Activated CD8-positive, alpha-beta memory T cell treated with anti-CD3 and anti-CD28 coated beads, Interleukin-2, amount 50 U/mL, for 24 hours (primary cell): Measurements from ENCODE around the gene MTCH1.
"Not testable (repeated sequence)": the region's sequence is repeated elsewhere in the genome, so short reads cannot be mapped to it uniquely, and the experiment has no call there.

ENCODE experiments used
- DNase-seq: peaks from one replicate; pipeline ENCODE4 v3.0.0-alpha.2; 2020; ENCODE audit errors: extremely low read depth

The MTCH1 gene

DNA sequence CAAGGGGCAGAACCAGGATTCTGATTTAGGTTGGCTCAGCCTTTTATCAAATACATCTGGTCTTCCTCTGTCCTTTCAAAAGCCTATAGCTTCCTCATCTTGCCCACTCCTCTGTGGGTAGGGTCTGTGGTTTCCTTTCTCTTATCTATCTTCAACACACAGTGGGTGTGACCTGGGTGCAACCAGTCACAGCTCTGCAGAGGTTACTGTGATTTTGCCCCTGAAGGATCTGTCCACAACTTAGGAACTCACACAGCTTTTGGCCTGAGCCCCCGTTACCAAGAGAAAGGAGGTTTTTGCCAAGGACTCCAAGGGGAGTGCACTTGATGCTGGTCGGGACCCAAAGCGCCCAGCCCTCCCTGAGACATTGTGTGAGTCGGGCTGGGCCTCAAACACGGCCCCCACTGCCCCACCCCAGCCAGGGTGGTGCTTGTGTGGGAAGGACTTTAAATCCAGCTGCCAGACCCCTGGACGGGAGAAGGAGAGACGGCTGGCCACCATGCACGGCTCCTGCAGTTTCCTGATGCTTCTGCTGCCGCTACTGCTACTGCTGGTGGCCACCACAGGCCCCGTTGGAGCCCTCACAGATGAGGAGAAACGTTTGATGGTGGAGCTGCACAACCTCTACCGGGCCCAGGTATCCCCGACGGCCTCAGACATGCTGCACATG, 31.6 kb downstream of the MTCH1 start, which contains the start of gene PI16:
PI16 (plus strand) TSS at position 477 of the 670 bp plus-strand sequence; CDS start at position 500, 23 bp downstream.
- DNase-seq: no peak

DNA sequence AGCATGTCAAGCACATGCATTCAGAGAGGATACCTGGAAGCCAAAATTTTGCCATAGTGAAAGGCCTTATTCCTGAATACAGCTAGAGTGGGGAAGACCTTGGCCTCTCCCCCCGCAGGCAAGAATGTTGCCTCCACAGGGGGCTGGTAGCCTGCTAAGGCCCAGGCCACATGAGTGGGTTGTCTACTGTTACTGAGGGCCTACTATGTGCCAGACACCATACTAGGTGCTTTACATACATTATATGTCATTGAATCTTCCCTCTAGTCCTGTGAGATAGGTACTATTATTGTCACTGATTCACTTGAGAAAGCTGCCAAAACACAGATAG, 32.1 kb downstream of the MTCH1 start:
- no peak for DNase-seq

DNA sequence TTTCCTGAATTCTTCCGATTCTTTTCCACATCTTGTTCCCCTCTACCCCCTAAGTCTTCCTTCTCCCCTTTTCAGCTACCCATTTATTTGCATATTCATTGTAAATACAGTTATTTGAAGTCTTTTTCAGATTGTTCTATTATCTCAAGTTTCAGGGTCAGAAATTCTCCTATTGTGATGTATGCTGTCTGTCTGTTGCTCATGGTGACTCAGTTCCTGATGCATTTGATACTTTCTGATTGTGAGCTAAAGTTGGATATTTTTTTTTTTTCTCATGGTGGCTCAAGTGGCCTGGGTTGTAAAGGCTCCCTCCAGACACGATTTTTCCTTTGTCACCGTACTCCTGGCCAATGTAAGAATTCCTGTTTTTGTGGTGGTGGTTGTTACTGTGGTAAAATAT, 36.4 kb downstream of the MTCH1 start:
- DNase-seq: no peak

DNA sequence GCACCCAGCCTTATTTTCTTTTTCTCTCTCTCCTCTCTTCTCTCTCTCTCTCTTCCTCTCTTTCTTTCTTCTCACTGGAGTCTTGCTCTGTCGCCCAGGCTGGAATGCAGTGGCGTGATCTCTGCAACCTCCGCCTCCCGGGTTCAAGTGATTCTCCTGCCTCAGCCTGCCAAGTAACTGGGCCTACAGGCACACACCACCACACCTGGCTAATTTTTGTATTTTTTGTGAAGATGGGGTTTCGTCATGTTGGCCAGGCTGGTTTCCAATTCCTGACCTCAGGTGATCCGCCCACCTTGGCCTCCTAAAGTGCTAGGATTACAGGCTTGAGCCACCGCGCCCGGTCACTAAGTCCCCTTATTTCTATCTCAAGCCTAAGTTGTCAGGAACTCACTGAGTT, 36.9 kb downstream of the MTCH1 start:
- not testable (repeated sequence) for DNase-seq

DNA sequence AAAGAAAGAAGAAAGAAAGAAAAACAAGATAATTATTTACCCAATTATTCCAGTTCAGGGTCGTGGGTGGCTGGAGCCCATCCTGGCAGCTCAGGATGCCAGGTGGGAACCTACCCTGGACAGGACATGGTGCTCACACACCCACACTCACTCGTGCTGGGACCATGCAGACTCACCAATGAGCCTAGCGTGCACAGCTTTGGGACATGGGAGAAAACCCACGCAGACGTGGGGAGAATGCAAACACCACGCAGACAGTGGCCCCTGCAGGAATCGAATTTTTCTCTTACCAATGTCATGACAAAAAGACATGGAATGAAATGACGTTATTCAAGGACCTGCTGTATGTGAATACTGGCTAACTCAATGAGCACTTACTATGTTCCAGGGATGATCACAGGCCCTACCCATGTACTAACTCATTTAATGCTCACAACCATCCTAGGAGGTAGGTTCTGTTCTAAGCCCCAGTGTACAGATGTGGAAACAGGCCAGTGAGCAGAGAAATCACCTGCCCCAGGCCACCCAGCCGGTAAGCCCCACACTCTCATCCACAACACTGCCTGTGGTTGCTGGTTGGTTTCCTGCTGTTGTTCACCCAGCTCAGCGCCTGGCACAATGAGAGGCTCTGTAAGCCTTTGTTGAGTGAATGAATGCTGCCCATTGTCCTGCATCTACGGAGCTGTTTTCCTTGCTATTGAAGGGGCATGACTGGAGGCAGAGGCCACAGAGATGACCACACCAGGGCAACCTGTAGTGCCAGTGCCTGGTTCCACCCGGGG, 38.2 kb downstream of the MTCH1 start:
- no peak for DNase-seq

DNA sequence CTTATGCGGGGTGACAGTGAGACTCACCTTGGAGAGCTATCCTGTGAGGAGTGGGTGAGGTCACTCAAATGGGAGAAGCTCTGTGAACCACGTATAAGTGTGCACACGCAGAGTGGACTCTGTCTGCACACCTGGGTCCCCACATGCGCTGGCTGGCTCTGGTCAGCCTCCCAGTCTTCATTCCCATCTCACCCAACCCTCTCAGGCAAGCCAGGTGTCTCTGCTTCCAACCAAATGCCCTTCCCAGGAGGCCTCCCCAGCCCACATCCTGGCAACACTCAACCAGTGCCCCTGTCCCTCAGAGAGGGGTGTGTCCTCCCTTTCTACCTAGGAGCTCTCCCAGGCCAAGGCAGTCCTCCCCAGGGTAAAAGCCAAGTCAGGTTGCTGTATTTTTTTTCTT, 39.5 kb downstream of the MTCH1 start:
- no peak for DNase-seq

DNA sequence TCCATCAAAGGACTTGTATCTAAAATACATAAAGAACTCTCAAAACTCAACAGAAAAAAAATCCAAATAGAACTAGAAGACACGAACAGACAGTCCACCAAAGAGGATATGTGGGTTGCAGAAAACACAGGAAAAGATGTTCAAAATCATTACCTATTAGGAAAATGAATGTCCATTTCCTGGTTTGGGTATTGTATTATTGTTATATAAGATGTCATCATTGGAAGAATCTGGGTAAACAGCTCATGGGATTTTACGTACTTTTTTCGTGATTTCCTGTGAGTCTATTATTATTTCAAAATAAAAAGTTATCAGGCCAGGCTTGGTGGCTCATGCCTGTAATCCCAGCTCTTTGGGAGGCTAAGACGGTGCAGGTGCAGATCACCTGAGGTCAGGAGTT, 40.7 kb downstream of the MTCH1 start:
- no peak for DNase-seq

DNA sequence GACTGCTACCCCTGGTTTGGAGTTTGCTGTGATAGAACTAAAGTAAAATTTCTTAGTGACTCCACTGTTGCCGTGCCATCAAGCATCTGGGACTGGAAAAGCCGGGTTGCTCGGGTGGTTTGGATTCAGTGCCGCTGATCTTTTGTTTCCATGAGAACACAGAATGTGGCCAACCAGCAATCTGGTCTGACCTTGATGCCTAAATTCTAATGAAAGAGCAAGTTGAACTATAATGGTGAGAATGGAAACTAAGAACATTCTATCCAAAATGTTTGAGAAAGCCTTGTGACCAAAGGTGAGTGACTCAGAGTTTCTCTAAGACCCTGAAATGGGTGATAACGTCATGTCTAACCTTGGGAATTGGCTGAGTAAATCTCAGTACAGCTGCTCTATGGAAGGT, 41.3 kb downstream of the MTCH1 start:
- DNase-seq: no peak

DNA sequence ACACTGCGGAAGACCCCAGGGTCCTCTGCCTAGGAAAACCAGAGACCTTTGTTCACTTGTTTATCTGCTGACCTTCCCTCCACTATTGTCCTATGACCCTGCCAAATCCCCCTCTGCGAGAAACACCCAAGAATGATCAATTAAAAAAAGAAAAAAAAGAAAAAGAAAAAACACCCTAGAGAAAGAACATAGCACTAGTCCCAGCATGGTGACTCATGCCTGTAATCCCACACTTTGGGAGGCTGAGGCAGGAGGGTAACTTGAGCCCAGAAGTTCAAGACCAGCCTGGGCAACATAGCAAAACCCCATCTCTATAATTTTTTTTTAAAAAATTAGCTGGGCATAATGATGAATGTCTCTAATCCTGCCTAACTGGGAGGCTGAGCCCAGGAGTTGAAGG, 43.7 kb downstream of the MTCH1 start:
- not testable (repeated sequence) for DNase-seq

DNA sequence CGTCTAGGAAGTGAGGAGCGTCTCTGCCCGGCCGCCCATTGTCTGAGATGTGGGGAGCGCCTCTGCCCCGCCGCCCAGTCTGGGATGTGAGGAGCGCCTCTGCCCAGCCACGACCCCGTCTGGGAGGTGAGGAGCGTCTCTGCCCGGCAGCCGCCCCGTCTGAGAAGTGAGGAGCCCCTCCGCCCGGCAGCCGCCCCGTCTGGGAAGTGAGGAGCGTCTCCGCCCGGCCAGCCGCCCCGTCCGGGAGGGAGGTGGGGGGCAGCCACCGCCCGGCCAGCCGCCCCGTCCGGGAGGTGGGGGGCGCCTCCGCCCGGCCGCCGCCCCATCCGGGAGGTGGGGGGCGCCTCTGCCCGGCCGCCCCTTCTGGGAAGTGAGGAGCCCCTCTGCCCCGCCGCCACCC, 44.4 kb downstream of the MTCH1 start:
- DNase-seq: not testable (repeated sequence)

DNA sequence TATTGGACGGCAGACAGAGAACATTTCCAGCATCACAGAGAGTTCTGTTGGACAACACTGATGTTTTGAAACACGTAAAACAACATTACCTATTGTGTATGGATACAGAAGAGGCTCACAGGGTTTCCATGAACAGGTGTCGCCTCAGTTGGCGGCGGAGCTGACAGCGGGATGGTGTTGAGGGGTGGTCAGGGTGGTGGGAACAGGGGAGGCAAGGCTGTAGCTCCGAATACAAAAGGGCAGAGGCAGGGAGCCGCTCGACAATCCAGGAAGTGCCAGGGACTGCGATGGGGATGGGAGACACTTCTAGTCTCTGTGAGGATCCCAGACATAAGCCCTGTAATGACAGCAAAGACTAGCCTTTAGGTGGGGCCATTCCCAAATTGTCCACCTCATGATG, 46.0 kb downstream of the MTCH1 start:
- DNase-seq: no peak

DNA sequence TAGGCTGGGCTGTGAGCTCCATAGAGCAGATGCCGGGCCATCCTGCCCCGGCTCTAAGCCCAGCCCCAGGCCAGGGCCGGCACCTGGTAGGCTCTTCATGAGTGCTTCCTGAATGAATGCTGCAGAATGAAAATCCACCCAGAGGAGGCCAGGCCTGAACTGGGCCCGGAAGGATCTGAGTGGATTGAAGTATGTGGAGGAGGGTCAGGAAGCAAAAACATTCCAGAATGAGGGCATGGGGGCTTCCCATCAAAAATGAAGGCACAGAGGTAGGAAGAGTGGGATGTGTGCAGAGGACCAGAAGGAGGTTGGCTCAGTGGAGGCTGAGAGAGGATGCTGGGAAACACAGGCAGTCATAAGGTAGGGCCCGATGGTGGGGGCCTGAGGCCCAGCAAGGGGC, 47.0 kb downstream of the MTCH1 start:
- DNase-seq: not testable (repeated sequence)

DNA sequence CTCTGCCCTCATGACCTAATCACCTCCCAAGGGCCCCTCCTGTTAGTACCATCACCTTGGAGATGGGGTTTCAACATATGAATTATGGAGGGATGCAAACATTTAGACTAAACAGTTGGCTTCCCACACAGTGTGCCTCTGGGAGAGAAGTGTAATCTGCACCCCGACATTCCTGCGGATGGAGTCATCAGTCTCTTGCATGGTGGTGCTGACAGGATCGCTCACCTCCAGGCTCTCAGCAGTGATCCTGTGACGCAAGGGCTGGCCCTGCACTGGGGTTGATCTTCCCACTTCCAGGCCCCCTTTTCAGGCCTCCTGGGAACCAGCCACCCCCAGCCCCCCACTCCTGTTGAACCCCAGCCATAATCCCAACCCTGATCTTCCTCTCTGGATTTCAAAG, 47.5 kb downstream of the MTCH1 start:
- DNase-seq: no peak

DNA sequence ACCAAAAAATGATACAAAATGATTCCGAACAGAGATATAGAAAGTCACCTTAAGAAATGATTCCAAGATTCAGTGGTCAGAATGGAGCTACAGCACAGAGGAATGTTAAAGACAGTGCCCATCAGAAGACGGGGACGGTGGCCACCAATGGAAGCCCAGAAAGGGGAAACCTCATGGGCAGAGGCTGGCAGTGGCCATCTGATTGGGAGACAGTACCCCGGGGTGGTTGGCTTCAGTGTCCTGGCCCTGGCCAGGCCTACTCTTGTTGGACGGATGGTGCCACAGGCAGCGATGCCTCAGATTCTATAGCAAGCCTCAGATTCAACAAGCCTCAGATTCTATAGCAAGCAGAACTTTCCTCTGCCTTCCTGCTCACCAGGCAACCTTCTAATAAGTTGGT, 48.1 kb downstream of the MTCH1 start:
- no peak for DNase-seq

DNA sequence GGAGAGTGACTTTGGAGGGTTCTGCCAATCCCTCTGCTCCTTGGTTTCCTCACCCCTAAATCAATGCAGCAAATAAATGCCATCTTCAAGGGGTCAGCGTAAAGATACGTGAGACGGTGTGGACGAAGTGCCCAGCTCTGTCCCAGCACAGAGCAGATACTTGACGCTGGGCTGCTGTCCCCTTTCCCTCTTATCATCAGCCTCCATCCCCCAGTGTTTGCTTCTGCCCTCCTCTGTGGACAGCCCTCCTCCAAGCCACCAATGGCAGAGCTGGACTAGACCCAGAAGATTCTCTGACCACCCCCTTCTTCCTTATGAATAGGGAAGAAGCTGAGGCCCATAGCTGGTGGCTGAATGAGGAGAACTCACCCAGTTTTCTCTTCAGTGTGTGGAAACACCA, 49.2 kb downstream of the MTCH1 start:
- no peak for DNase-seq

DNA sequence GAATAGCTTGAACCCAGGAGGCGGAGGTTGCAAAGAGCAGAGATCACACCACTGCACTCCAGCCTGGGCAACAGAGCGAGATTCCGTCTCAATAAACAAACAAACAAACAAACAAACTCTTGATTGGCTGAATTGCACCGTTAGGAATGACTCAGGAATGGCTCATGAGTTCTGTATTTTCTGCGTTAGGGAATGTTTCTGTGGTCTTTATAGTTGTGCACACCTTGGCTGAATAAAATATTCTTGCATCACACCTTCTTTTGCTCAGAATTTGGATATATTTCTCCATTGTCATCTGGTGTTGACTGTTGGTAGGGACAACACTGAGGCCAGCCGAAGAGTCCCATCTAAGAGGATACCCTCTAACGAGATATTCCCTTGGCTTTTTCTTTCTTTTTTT, 51.1 kb downstream of the MTCH1 start:
- DNase-seq: no peak

DNA sequence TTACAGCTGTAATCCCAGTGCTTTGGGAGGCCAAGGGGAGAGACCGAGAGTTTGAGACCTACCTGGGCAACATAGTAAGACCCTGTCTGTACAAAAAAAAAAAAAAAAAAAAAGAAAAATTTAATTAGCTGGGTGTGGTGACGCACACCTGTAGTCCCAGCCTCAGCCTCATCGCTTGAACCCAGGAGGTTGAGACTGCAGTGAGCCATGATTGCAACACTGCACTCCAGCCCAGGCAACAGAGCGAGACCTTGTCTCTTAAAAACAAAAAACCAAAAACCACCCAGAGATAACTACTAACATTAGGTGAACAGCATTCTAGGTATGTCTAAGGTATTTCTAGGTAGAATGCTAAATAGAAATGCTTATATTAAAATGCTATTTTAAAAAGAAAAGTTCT, 52.5 kb downstream of the MTCH1 start:
- no peak for DNase-seq

DNA sequence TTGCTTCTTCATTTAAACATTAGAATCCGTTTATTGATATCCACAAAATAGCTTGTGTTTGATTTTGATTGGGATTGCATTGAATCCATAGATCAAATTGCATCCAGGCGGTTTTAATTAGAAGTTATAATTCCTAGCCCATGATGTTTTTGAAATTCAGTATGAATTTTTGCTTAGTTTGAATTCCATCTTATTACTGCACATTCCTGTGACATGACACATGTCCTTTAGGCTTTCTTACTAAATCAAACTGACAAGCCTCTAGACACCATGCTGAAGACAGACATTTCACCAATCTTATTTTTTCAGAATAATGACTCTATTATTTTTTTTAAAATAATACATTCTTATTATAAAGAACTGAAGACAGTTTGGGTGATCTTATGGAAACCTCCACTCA, 52.9 kb downstream of the MTCH1 start:
- no peak for DNase-seq

DNA sequence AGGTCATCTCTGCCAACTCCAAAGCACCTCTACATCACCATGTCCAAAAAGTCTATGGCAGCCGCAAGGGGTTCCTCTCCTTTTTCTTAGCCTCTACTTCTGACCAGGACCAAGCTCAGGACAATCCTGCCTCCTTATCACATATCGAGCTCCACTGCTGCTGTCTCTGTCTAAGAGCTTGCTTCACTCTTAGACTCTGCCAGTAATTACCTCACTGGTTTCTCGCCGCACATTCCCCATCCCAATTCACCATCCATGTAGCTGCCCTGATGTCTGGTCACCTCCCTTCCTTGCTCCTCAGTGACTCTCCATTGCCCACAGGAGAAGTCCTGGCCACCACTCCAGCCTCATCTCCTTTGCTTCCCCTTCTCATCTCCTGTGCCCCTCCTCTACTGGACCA, 55.5 kb downstream of the MTCH1 start:
- no peak for DNase-seq

DNA sequence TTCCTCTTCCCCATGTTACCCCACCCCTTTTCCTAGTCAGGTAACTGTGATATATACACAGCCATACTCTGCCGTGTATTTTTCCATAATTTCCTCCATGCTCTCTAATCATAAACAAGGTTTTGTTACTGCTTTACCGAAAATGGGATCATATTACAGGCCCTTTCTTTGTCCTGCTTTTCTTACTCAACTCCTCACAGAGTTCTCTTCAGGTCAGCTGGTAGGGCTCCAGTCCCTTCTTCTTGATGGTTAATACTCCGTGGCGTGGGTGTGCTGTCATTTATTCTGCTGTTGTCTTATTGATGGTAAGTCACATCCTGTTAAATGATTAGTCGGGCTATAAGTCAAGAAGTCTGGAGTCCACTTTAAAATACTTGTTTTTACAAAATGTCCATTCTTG, 56.4 kb downstream of the MTCH1 start:
- no peak for DNase-seq

DNA sequence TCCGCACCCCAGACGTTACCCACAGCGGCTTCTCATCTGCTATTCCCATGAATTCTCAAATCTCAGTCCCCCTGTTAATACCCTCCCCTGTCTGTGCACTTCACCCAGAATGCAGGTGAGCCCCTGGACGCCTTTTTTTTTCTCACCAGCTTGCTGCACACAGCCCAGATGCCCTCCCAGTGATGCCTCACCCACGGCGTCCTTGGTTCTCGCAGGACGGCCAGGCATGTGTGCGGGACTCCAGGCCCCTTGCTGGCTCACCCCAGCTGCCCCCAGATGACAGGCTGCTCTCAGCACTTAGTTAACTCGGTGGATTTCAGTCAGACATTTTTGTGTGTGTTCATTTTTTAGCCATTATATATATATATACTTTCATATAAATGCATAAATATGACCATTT, 56.8 kb downstream of the MTCH1 start:
- no peak for DNase-seq

DNA sequence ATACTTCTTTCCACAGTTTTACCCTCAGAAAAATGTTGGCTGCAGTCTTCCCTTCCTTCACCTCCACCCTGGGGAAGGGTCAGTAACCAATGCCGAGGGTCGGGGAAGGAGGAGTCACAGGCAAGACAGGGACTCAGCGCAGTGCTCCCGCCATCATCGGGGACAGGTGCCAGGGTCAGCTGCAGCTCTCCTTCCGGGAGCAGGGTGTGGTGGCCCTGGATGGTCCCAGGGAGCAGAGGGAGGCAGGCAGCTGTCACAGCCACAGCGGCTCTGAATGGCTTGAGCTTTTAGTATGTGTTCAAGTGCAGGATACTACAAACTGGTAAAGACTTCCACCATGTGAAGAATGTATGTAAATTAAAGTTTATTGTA, 57.5 kb downstream of the MTCH1 start:
- DNase-seq: no peak

DNA sequence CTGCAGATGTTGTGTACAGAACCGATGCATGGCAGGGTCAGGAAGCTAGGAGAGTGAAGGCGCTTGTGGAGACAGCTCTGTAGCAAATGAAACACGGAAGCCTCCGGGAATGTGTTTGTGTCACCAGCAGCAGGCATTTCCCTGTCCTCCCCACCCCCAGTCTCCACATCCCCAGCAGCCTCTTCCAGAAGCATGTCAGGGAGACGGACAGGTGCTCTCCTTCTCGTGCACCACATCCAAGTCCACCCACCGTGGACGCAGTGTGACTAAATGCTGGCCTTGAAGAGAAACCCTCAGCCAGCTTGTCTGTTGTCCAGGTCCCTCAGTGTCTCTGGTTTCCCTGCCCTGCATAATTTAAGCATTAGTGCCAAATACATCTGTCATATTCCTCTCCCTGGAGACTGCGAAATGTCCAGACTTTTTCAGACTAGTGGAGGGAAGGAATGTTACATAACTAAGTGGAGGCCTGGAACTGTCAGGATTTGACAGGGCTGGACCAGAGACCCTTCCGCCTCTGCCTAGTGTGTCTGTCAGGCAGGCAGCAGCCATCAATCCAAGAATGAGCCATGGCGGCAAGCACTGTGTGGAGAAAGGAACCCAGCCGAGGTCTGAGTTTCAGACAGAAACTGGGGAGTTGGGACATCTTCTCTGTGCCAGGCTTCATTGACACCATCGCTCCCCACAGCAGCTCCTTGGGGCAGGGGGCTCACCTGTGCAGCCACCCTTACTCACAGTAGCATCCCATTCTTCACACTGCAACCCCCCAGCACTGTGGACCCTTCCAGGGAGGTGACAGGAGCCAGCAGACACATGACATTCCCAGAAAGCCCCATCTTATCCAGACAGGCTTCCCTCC, 58.1 kb downstream of the MTCH1 start:
- no peak for DNase-seq
